Kidney glomerular epithelial cell (primary cell): ENCODE data around the gene COA3.

ENCODE experiments used
- DNase-seq: peaks from one replicate; lab custom pipeline; 2025; lab: John Stamatoyannopoulos, UW

COA3 gene

DNA sequence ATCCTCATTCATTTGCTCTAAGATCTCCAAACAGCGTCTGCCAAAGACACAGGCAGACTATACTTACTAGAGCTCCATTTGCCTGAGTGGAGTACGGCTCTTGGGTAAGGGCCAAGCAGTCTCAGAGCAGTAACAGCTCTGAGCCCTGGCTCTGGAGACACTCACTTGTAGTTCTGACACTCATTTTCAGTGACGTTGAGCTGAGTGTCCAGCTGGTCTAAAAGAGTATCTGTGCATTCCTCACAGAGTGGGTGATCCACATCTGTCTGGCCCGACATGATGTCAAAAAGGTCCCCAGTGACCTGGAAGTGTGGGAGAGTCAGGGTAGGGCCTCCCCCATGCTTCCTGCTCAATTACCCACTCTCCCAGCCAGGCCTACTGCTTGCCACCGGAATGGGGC is 19.9 kb upstream of the COA3 start:
- DNase-seq: no peak

GRCh38 chr17:42817866-42818265 is 19.4 kb upstream of the COA3 start:
- DNase-seq: no peak

DNA sequence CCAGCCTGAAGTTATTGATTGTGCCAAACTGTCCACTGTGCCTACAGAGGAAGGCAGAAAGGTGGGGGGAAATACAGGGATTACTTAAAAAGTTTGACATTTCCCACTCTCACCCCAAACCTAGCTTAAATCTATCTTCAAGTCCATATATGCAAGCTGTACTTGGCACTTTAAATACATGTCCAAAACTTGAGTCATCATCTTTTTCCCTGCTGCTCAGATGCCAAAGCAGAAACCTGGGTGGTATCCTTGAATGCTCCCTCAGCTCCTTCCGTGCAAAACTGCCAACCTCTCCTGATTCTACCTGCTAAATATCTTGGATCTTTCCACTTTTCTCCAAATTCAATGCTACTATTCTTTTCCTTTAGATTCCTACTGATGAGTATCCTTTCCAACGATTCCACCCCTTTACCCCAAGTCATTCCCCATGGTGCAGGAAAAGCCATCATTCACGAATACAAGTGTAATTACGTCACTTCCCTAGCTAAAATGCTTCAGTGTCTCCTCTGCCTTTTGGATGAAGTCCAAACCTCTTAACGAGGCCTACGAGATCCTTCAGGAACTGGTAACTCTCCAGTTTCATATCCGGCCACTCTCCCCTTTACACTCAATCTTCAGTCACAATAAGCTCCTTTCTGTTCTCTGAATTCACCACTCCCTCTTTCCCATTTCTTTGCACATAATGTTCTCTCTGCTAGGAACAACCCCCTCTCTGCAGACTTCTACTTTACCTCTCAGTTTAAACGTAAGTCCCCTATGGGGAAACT is 16.3 kb upstream of the COA3 start:
- DNase-seq: no peak

- DNase-seq: peak; percentile 33
Measured at GRCh38 chr17:42809250-42809649, 10.7 kb upstream of the COA3 start.

- DNase-seq: no peak
Measured at GRCh38 chr17:42806249-42806648, 7.7 kb upstream of the COA3 start.

DNA sequence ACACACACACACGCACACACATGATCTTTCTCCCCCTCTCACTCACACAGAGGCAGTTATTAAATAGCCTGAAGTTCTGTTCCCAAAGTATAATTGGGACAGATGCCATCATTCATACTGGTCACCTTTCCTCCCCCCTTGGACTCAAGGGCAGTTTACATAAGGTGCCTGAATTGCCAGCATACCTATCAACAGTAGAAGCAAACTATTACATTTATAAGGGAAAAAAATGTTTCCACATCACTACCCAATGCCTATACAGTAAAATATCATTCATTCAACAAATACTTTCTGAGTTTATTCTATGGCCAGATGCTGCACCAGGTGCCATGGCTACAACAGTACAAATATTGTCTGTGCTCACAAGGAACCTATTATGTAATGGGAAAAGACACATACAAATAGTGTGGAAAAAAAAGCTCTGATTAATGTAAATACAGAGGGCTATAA is 6.4 kb upstream of the COA3 start:
- no peak for DNase-seq

DNA sequence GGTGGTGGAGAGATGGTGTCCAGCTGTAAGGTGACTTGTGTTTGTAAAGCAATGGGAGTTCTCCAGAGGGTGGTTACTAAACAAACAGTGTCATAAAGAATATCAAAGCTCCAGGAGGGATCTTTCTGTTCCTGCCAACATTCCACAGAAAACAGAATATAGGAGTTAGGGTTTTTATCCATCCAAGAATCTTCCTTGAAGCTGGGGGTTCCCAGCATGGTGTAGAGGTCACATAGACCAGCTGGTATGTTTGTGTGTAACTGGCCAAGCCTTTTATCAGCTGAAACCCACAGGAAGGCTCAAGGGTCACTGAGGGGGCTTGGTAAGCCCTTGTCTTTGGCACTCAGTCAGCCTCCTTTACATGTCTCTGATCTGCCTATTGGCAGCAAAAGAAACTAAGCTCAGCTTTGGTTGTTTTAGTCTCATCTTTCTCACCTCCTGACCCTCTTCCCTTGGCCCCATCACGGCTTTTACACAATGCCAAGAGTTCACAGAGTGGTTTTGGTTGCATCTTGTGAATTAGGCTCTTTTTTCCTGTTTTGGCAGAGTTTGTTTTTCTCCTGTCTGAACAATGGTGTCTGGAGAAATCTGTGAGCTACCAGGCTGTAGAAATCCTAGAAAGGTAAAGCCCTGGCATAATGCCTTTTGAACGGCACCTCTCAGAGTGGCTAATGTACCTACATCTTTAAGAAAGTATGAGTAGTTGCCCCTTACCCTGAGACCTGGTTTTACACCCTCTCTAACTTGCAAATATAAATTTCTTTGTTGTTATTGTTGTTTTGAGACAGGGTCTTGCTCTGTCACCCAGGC is 4.8 kb upstream of the COA3 start:
- DNase-seq: no peak

DNA sequence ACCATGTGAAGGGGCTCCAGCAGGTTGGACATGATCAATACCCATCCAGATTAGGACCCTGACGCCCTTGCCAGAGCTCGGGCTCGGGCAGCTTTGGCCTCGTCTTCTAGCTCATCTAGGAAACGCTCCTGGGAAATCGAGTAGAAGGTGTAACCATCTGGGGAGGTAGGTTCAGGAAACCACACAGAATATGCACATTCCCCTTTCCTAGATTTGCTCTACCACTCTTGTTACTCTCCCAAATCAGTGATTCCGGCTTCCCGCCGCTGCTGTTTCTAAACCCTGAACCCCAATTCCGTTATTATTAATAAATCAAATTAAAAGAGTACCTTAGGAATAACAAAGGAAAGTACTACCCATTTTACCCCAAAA is 507 bp downstream of the COA3 start:
- no peak for DNase-seq

DNA sequence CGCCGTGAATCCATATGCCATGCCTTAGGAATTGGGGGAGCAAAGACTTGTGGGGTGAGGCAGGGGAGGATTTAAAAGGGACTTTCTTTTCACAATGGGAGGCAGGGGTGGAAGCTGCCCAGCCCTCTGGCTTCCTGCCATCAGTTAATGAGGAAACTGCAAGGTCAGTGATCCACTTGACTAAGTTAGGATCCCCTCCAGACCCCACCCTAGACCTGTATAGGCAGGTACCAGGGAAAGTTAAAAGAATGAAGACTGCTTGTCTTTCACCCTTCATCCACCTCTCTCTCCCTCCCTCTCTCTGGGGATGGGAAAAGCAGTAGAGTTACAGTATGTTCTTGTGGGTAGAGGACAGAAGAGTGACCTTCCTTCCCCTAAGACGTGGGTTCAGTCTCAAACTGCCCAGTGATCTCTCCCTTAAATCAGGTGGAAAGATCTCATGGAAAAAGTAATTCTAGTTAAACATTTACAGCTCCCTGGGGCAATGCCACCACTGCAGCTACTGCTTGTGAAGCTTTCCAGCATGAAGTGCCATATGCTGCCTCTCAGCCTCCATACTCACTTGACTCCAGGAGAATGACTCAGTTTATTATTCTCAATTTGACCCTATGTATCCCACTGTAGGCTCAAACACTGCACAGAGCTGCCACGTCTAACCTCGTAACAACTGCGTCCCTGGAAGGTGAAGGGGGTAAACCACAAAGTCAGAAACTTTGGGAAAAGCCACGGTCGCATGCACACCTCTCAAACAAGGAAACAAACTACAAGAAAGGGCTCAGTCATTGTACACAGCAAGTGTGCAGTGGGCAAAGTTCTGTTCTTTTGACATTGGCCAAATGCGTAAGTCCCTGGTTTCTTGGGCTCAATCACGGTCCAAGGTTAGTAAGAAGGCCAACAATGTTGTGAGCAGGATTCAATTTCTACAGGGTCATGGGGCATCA is 1.2 kb downstream of the COA3 start:
- DNase-seq: no peak

GRCh38 chr17:42796066-42796758 is 2.3 kb downstream of the COA3 start:
- no peak for DNase-seq

DNA sequence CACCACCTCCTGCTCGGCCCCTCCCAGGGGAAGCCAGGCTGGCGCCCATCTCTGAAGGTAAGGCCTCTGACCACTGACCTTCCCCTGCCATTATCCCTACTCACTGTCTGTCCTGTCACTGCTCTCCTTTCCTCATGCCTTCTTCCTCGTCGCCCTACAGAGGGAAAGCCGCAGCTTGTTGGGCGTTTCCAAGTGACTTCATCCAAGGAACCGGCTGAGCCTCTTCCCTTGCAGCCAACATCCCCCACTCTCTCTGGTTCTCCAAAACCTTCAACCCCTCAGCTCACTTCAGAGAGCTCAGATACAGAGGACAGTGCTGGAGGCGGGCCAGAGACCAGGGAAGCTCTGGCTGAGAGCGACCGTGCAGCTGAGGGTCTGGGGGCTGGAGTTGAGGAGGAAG is 3.0 kb downstream of the COA3 start:
- no peak for DNase-seq

DNA sequence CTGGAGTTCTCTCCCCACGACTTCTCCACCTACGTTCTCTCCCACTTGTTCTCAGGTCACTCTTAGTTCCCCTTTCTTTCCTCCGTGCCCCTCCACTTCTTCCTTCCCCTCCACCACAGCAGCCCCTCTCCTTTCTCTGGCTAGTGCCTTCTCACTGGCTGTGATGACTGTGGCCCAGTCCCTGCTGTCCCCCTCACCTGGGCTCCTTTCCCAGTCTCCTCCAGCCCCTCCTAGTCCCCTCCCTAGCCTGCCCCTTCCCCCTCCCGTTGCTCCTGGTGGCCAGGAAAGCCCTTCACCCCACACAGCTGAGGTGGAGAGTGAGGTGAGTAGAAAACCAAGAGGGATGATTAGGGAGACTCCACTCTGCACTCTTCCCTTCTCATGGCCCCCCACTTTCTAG is 3.4 kb downstream of the COA3 start:
- no peak for DNase-seq

GRCh38 chr17:42792545-42792944 is 6.0 kb downstream of the COA3 start:
- DNase-seq: no peak

GRCh38 chr17:42791948-42792347 is 6.6 kb downstream of the COA3 start:
- no peak for DNase-seq

- DNase-seq: no peak
Measured at GRCh38 chr17:42787266-42787665, 11.2 kb downstream of the COA3 start.

- DNase-seq: no peak
Measured at GRCh38 chr17:42784811-42785592, 13.5 kb downstream of the COA3 start.

GRCh38 chr17:42784409-42784808 is 14.1 kb downstream of the COA3 start:
- DNase-seq: no peak

- DNase-seq: no peak
Measured at GRCh38 chr17:42783791-42784138, 14.7 kb downstream of the COA3 start.

DNA sequence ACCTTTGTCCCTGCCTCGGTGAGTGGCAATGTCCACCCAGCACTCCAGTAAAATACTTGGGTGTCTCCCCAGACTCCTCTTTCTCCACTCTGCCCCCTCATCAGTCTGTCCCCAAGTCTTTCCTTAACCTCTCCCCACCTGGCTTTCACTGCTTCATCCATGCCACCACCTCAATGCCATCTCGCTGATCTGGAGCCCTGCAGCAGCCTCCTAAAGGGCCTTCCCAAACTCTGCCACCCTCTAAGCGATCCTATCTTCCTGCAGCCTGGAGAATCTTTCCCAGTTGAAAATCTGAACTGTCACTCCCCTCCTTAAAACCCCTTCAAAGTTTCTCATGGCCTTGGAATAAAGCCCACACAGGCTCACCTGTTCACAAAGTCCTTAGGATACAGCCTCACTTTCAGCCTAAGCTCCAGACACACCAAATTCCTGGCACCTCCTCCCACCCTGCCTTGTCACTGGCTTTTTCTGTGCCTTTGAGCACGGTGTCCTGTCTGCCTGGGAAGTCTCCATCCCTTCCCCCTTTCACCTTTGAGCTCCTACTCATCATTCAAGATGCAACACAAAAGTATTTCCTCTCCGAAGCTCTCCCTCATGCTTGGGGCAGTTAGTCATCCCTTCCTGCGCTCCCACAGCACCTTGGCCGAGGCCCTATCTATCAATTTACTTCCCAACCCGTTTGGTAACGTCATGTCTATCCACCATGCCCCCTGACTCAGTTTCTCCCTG is 15.3 kb downstream of the COA3 start:
- DNase-seq: peak; percentile 81
